ENCODE data around the gene TMEM233. TPM values are rescaled to one million over a fixed set of nuclear protein-coding genes. Genes with fewer than 3 reads are reported as not detected.

TMEM233 gene
- total RNA-seq, 1 donor from 2014 or later: 7.2 TPM

DNA sequence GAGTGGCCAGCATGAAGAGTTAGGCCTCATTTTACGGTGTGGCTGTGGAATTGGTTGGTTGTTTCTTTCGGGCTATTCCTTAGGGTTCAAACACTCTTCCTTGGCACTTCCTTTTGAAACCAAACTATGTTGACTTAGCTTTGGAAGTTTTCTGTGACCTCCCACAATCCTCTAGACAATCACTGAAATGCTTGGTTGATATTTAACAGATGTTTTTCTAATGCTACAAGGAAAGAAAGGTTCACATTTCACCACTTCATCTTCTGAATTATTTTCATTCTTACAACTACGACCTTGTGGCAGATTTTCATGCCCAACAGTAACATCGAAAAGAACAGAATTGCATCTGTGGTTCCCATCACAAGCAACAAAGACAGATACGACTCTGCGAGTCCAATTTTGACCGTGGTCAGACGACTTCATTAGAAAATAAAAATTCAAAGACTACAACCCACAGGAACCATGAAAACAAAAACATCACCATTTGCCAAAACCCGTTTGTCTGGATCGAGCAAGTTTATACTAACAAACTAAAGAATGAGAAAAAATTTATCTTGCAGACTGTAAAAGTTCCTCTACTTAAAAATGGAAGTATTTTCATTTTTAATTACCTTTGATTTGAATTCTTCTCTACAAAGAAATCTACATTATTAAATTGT lies 91.3 kb downstream of the TMEM233 start:
- H3K4me1 Mint-ChIP-seq (ENCODE audit: unreplicated experiment): peaks cover 7% of the 10 kb centered on the region
- H3K27ac Mint-ChIP-seq (ENCODE audit: unreplicated experiment): no peak overlapping the region
- peaks cover 3% of the 10 kb centered on the region for H3K27me3 Mint-ChIP-seq (ENCODE audit: unreplicated experiment)
- H3K9me3 Mint-ChIP-seq (ENCODE audit: unreplicated experiment): no peaks in the 10 kb centered on the region
- no peak overlapping the region for H3K4me3 Mint-ChIP-seq (ENCODE audit: unreplicated experiment)
- DNase-seq (ENCODE audit: low spot score): no peak
- peaks cover 18% of the 10 kb centered on the region for H3K36me3 Mint-ChIP-seq (ENCODE audit: low read depth, unreplicated experiment)
- TF ChIP-seq, protein P1, sequence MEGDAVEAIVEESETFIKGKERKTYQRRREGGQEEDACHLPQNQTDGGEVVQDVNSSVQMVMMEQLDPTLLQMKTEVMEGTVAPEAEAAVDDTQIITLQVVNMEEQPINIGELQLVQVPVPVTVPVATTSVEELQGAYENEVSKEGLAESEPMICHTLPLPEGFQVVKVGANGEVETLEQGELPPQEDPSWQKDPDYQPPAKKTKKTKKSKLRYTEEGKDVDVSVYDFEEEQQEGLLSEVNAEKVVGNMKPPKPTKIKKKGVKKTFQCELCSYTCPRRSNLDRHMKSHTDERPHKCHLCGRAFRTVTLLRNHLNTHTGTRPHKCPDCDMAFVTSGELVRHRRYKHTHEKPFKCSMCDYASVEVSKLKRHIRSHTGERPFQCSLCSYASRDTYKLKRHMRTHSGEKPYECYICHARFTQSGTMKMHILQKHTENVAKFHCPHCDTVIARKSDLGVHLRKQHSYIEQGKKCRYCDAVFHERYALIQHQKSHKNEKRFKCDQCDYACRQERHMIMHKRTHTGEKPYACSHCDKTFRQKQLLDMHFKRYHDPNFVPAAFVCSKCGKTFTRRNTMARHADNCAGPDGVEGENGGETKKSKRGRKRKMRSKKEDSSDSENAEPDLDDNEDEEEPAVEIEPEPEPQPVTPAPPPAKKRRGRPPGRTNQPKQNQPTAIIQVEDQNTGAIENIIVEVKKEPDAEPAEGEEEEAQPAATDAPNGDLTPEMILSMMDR (IDR thresholded peaks at IDR 0.05; ENCODE audit: unreplicated experiment): no peak

DNA sequence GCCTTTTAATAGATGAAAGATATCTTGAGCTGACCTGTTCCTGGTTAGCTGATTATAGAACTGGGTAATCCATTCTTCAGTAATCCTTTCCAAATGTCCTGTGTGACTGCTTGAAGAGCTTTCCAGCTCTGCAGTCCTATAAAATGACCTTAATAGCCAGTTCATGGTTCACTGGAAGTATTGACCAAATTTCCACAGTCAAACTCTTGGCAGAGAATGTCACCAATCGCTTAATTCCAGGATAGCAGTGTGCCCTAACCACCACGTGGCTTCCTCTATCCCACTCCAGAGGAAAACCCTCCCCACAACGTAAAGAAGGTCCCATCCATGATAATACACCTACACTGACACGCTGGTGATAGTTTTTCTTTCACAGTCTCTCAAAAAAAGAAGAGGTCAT lies 91.8 kb downstream of the TMEM233 start:
- Mint-ChIP-seq H3K27me3 (ENCODE audit: unreplicated experiment) (peaks cover 2% of the 10 kb centered on the region), H3K4me1 (ENCODE audit: unreplicated experiment) (peaks cover 7% of the 10 kb centered on the region), H3K4me3 (ENCODE audit: unreplicated experiment) (no peak overlapping the region), H3K36me3 (ENCODE audit: low read depth, unreplicated experiment) (peaks cover 13% of the 10 kb centered on the region), H3K9me3 (ENCODE audit: unreplicated experiment) (no peaks in the 10 kb centered on the region), H3K27ac (ENCODE audit: unreplicated experiment) (no peak overlapping the region)
- no peak for DNase-seq (ENCODE audit: low spot score)
- TF ChIP-seq, protein P1 (IDR thresholded peaks at IDR 0.05; ENCODE audit: unreplicated experiment): no peak

DNA sequence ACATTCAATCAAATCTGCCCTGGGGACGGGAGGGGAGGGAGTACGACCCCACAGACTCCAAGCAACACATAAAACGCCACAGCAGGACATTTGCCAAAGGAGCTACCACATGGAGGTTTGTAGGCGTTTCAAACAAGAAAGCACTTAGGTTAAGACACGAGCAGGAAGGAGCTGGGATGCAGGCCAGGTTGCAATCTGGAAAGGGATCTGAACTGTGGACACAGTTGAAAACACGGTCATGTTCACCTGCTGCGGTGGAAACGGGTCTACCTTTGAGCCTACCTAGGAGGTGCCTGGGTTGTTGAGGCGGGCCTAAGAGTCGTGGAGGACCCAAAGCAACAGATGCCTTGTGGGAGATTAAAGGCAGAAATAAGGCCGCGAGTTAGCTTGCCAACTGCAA lies 92.8 kb downstream of the TMEM233 start:
- no peaks in the 10 kb centered on the region for H3K9me3 Mint-ChIP-seq (ENCODE audit: unreplicated experiment)
- H3K4me3 Mint-ChIP-seq (ENCODE audit: unreplicated experiment): no peak overlapping the region
- TF ChIP-seq, protein P1 (IDR thresholded peaks at IDR 0.05; ENCODE audit: unreplicated experiment): no peak
- peaks cover 7% of the 10 kb centered on the region for H3K4me1 Mint-ChIP-seq (ENCODE audit: unreplicated experiment)
- no peak overlapping the region for H3K27ac Mint-ChIP-seq (ENCODE audit: unreplicated experiment)
- DNase-seq (ENCODE audit: low spot score): no peak
- H3K36me3 Mint-ChIP-seq (ENCODE audit: low read depth, unreplicated experiment): peaks cover 8% of the 10 kb centered on the region
- peaks cover 3% of the 10 kb centered on the region for H3K27me3 Mint-ChIP-seq (ENCODE audit: unreplicated experiment)

DNA sequence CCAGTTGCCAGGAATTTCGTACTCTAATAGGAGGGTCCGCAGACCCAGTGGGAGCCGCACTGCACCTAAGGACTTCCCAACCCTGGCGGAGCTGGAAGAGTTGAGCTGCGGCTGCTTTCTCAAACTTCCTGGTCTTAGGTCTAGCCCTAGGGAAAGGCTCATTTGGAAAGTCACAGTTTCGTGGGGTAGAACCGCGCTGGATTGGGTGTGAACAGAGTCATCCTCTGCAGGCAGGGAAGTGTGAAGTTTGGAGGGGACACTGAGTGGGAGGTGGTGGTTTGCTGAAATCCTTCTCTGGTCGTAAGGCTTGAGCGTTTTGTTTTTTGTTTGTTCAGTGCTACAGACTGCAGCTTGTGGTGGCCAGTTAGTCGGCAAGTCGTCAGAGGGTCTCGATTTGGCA lies 93.2 kb downstream of the TMEM233 start:
- Mint-ChIP-seq H3K9me3 (ENCODE audit: unreplicated experiment) (no peaks in the 10 kb centered on the region), H3K4me3 (ENCODE audit: unreplicated experiment) (no peak overlapping the region), H3K27me3 (ENCODE audit: unreplicated experiment) (peaks cover 3% of the 10 kb centered on the region), H3K27ac (ENCODE audit: unreplicated experiment) (no peak overlapping the region), H3K36me3 (ENCODE audit: low read depth, unreplicated experiment) (peaks cover 8% of the 10 kb centered on the region), H3K4me1 (ENCODE audit: unreplicated experiment) (peaks cover 7% of the 10 kb centered on the region)
- TF ChIP-seq, protein P1 (IDR thresholded peaks at IDR 0.05; ENCODE audit: unreplicated experiment): no peak
- no peak for DNase-seq (ENCODE audit: low spot score)

DNA sequence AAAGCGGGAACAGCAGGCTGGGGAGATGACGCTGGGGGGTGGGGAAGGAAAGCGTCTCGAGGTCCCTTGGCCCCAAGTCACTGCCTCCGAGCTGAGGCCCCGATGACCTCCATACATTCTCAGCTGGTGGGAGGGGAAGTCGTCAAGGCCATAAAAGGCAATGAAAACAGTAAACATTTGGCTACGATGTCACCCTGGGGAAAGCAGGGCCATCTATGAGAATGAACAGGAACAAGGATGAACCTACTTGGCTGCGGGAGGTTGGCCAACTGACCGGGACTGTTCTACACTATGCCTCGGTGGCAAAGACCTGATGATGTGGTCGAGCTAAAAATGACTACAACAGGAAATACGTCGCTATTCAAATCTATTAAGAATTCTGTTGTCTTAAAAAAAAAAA lies 93.8 kb downstream of the TMEM233 start:
- no peak for DNase-seq (ENCODE audit: low spot score)
- H3K27me3 Mint-ChIP-seq (ENCODE audit: unreplicated experiment): peaks cover 3% of the 10 kb centered on the region
- no peaks in the 10 kb centered on the region for H3K9me3 Mint-ChIP-seq (ENCODE audit: unreplicated experiment)
- TF ChIP-seq, protein P1 (IDR thresholded peaks at IDR 0.05; ENCODE audit: unreplicated experiment): no peak
- peaks cover 8% of the 10 kb centered on the region for H3K36me3 Mint-ChIP-seq (ENCODE audit: low read depth, unreplicated experiment)
- H3K27ac Mint-ChIP-seq (ENCODE audit: unreplicated experiment): no peak overlapping the region
- H3K4me1 Mint-ChIP-seq (ENCODE audit: unreplicated experiment): peaks cover 7% of the 10 kb centered on the region
- no peak overlapping the region for H3K4me3 Mint-ChIP-seq (ENCODE audit: unreplicated experiment)
